Type B pancreatic cell (in vitro differentiated cells): ENCODE data around the gene PAPPA2. TPM values are rescaled to one million over a fixed set of nuclear protein-coding genes. Genes with fewer than 3 reads are reported as not detected.
A peak's percentile ranks its signal among the peaks of the same experiment; 100 is the strongest.

Experiments used
- DNase-seq: peaks from one replicate; pipeline ENCODE4 v3.0.0; 2021; ENCODE audit warnings: mixed read lengths; ENCODE audit not compliant: unreplicated experiment; ENCODE audit errors: extremely low spot score
- H3K27ac Mint-ChIP-seq: 2 replicates; pipeline ENCODE4 v1.8.0; 2021; ENCODE audit warnings: mild to moderate bottlenecking, mixed read lengths
- H3K27me3 Mint-ChIP-seq: 2 replicates; pipeline ENCODE4 v1.8.0; 2021; ENCODE audit warnings: mixed read lengths
- H3K36me3 Mint-ChIP-seq: 2 replicates; pipeline ENCODE4 v1.8.0; 2021; ENCODE audit warnings: mixed read lengths
- H3K4me1 Mint-ChIP-seq: one replicate; pipeline ENCODE4 v1.8.0; 2021; ENCODE audit warnings: mixed read lengths; ENCODE audit not compliant: unreplicated experiment
- H3K4me3 Mint-ChIP-seq: 2 replicates; pipeline ENCODE4 v1.8.0; 2021; ENCODE audit warnings: mild to moderate bottlenecking, mixed read lengths
- H3K9me3 Mint-ChIP-seq: 2 replicates; pipeline ENCODE4 v1.8.0; 2021; ENCODE audit warnings: mixed read lengths
- total RNA-seq: library from RNA; stranded (reverse); gene quantifications from 2 replicates; pipeline ENCODE4 v1.2.1, GENCODE V29; 2021; ENCODE audit warnings: low replicate concordance
- TF ChIP-seq, protein P1 (sequence below): fragments of 200-600 bp; sonication (generic); conservative IDR thresholded peaks from 2 replicates; pipeline ENCODE4 v1.5.0; 2021; ENCODE audit warnings: antibody characterized with exemption, mild to moderate bottlenecking

PAPPA2 gene
- total RNA-seq, 1 donor from 2014 or later, result 0.87 TPM

DNA sequence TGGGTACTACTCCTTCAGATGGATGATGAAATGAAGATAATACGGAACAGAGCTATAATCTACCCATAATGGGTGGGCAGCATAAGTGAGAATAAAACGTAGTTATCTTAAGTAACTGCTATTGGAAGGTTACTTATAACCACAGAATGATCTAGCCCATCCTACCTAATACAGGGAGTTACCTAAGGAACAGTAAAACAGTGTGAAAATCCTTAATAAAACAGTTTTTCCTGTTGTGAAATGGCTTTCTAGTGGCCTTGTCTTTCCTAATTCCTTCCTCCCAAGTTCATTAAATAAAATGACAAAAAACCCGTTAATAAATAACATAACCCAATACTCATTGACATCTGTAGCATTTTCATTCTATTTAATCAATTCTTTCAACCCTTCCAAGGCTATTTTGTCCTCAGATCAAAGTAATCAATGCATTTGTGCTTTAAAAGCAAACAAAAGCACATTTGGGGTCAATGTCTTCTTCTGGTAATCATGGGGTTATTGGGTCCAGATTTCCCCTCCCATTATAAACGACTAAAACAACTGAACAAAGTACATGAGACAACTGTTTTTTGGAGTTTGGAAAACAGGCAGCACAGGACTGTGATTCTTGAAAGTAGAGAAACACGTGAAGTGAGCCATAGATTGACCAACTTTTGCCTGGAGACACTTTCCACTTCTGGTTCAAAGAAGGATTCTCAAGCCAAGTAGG lies 42.0 kb downstream of the PAPPA2 start:
- Mint-ChIP-seq H3K36me3 (no peaks in the 10 kb centered on the region), H3K4me3 (no peak overlapping the region), H3K9me3 (peaks cover 6% of the 10 kb centered on the region), H3K27me3 (peaks cover 10% of the 10 kb centered on the region), H3K4me1 (no peaks in the 10 kb centered on the region), H3K27ac (no peak overlapping the region)
- TF ChIP-seq, protein P1, sequence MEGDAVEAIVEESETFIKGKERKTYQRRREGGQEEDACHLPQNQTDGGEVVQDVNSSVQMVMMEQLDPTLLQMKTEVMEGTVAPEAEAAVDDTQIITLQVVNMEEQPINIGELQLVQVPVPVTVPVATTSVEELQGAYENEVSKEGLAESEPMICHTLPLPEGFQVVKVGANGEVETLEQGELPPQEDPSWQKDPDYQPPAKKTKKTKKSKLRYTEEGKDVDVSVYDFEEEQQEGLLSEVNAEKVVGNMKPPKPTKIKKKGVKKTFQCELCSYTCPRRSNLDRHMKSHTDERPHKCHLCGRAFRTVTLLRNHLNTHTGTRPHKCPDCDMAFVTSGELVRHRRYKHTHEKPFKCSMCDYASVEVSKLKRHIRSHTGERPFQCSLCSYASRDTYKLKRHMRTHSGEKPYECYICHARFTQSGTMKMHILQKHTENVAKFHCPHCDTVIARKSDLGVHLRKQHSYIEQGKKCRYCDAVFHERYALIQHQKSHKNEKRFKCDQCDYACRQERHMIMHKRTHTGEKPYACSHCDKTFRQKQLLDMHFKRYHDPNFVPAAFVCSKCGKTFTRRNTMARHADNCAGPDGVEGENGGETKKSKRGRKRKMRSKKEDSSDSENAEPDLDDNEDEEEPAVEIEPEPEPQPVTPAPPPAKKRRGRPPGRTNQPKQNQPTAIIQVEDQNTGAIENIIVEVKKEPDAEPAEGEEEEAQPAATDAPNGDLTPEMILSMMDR, result no peak
- DNase-seq, result no peak

DNA sequence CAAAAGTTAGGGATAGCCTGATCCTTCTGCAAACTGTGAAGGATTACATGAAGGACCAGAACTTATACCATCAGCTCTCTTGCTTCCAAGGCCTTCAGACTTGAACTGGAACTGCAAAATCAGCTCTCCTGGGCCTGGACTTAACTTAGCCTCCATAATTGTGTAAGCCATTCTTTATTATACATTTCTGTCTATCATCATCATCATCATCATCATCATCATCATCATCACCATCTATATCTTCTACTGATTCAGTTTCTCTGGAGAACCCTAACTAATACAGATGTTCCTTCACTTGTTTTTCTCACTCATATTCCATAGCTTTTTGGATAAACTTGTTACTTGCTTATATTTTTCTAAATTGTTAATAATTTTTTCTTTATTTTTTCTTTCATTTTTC lies 50.0 kb downstream of the PAPPA2 start:
- Mint-ChIP-seq H3K4me1 (no peaks in the 10 kb centered on the region), H3K36me3 (no peaks in the 10 kb centered on the region), H3K9me3 (no peaks in the 10 kb centered on the region), H3K27ac (no peak overlapping the region), H3K4me3 (no peak overlapping the region), H3K27me3 (no peaks in the 10 kb centered on the region)
- DNase-seq, result no peak
- TF ChIP-seq, protein P1, result no peak

DNA sequence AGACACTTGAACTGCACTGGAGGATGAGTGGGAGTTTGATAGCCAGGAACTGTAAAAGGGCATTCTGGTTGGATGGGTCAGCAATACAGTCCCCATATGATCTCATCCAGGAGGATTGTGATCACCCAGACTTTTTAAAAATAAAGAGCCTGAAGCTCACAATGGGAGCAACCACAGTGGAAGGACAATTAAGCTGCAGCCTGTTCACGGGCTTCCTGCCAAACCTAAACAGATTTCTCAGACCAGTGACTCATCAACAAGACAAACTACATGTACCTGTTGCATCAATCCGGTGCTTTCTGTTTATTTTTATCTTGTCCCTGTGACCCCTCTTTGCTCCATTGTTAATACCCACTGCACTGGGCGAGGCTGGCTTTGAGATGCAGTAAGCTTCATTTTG lies 52.3 kb downstream of the PAPPA2 start:
- no peak overlapping the region for H3K27ac Mint-ChIP-seq
- TF ChIP-seq, protein P1, result no peak
- DNase-seq, result no peak
- no peak overlapping the region for H3K4me3 Mint-ChIP-seq
- H3K4me1 Mint-ChIP-seq, result no peaks in the 10 kb centered on the region
- no peaks in the 10 kb centered on the region for H3K36me3 Mint-ChIP-seq
- no peaks in the 10 kb centered on the region for H3K27me3 Mint-ChIP-seq
- H3K9me3 Mint-ChIP-seq, result no peaks in the 10 kb centered on the region

DNA sequence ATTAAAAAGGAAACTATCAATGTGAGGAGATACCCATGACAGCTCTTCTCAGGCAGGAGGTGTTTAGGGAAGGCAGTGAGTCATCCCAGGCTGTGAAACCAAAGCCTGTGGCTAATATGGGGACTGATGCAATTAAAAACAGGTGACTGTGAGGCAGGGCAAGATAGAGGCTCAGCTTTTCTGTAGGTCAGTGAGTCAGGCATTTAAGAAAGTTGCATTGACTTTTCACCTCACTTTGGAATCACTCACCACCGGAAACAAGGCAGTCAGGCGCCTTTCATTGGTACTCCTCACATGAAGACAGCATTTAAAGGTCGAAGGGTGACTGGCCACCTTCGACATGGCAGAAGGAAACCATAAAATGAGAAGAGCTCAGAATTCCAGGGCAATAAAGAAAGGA lies 54.5 kb downstream of the PAPPA2 start:
- TF ChIP-seq, protein P1, result no peak
- DNase-seq, result no peak
- Mint-ChIP-seq H3K4me1 (no peaks in the 10 kb centered on the region), H3K4me3 (no peak overlapping the region), H3K27me3 (no peaks in the 10 kb centered on the region), H3K27ac (peak overlapping the region; percentile 40), H3K9me3 (no peaks in the 10 kb centered on the region), H3K36me3 (no peaks in the 10 kb centered on the region)

DNA sequence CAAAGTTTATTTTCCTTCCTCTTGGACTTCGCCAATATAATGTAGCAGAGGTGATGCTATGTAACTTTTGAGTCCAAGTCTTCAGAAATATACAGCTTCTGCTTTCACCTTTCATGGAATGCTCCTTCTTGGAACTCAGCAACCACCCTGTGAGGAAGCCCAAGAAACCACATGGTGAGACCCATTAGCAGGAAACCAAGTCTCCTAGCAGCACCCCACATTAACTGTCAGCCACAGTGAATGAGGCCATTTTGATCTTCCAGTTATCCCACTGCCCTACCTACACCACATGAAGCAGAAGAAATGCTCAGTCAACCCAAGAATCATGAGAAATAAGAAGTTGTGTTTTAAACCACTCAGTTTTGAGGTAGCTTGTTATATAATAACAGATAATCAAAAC lies 58.2 kb downstream of the PAPPA2 start:
- Mint-ChIP-seq H3K27me3 (peaks cover 4% of the 10 kb centered on the region), H3K4me1 (no peaks in the 10 kb centered on the region), H3K4me3 (no peak overlapping the region), H3K27ac (no peak overlapping the region), H3K9me3 (no peaks in the 10 kb centered on the region), H3K36me3 (no peaks in the 10 kb centered on the region)
- DNase-seq, result no peak
- TF ChIP-seq, protein P1, result no peak
